ENCODE measurements around the gene WFIKKN2. TPM values are rescaled to one million over a fixed set of nuclear protein-coding genes. Genes with fewer than 3 reads are reported as not detected.
A peak's percentile ranks its signal among the peaks of the same experiment; 100 is the strongest.

The WFIKKN2 gene
- total and polyA plus RNA-seq, 2 of the 4 experiments (the other 2 are of a cell fraction), result 0.02 TPM; not detected in 1

GRCh38 chr17:50834429-50835300 is 721 bp upstream of the WFIKKN2 start:
- dilution Hi-C loops (cut with HindIII; ENCODE audit: low sequenced_read_pairs, unreplicated experiment), result no loop called here
- WGBS, 2 experiments (ENCODE audit: extremely low coverage in 2 of 2, insufficient read length in 1 of 2), result 60% methylated on average over 2 of the region's 38 CpGs; no CpG with 5 or more reads in 1 of the 2 experiments
- TF ChIP-seq RCOR1 (IDR thresholded peaks at IDR 0.05; ENCODE audit: insufficient replicate concordance, low read length), result no peak
- TF ChIP-seq RFX5 (IDR thresholded peaks at IDR 0.05; ENCODE audit: low read depth, low read length), result no peak
- TF ChIP-seq CEBPB (IDR thresholded peaks at IDR 0.05; ENCODE audit: low read depth, low read length), result no peak
- 0 out of 2 replicates have a peak, but pooled peaks have one; percentile 15 for TF ChIP-seq MAZ (IDR thresholded peaks at IDR 0.05; ENCODE audit: borderline replicate concordance, low read depth, low read length)
- no peak for TF ChIP-seq MXI1 (IDR thresholded peaks at IDR 0.05; ENCODE audit: borderline replicate concordance, low read depth, low read length)
- TF ChIP-seq BHLHE40 (IDR thresholded peaks at IDR 0.05; ENCODE audit: low read depth, low read length), result 0 out of 2 replicates have a peak, but pooled peaks have one; percentile 39
- TF ChIP-seq CTCF (conservative IDR thresholded peaks at IDR 0.05; ENCODE audit: low read depth, low read length), result no peak
- no peak for TF ChIP-seq RAD21 (IDR thresholded peaks at IDR 0.05; ENCODE audit: low read length)
- intact Hi-C loops (cut with micrococcal nuclease), result no loop called here
- POLR2A ChIA-PET (ENCODE audit: unreplicated experiment), result no interaction called here
- peaks cover 4% of the 10 kb centered on the region; the same call in 1 of the 2 replicates for H3K4me1 ChIP-seq (ENCODE audit: control insufficient read depth, insufficient read depth, low read length)
- CTCF ChIA-PET, result interaction anchor here (0.7 kb wide), 1 partner anchor 52 kb away, joined by 3 read pairs; no protein-coding TSS in a partner anchor
- BruUV-seq (replicated peaks), result no TSS peak
- H4K20me1 ChIP-seq (ENCODE audit: insufficient read depth, low read length), result no peaks in the 10 kb centered on the region; the same call in 1 of the 2 replicates
- H2BK20ac ChIP-seq (ENCODE audit: low read depth, low read length), result no peak overlapping the region
- no peak overlapping the region for H2BK5ac ChIP-seq (ENCODE audit: low read depth, low read length, poor library complexity, severe bottlenecking)
- H2BK120ac ChIP-seq (ENCODE audit: low read depth, low read length), result peak overlapping the region; percentile 65; the same call in 1 of the 2 replicates
- H3K4ac ChIP-seq (ENCODE audit: low read depth, low read length), result peak overlapping the region; percentile 30
- in situ Hi-C loops (cut with MboI; ENCODE audit: low sequenced_read_pairs), result no loop called here
- peaks cover 7% of the 10 kb centered on the region; the same call in 1 of the 2 replicates for H3K27me3 ChIP-seq (ENCODE audit: control insufficient read depth, insufficient read depth, low read length)
- H3K9me3 ChIP-seq (ENCODE audit: control insufficient read depth, insufficient read depth, low read length), result no peaks in the 10 kb centered on the region
- no peak overlapping the region for H4K91ac ChIP-seq (ENCODE audit: insufficient read depth, low read depth, low read length)
- no peak overlapping the region for H3K9ac ChIP-seq (ENCODE audit: low read depth, low read length)
- peak overlapping the region in 1 of 2 experiments; percentile 42; a peak in 1 of 4 replicates for H4K8ac ChIP-seq (ENCODE audit: low read depth in 2 of 2, low read length in 2 of 2)
- H3K4me2 ChIP-seq (ENCODE audit: low read depth, low read length), result peak overlapping the region; percentile 11; the same call in 1 of the 2 replicates
- H2AK9ac ChIP-seq (replicated peaks; ENCODE audit: low read depth, low read length, poor library complexity), result peak overlapping the region; percentile 66
- H3K36me3 ChIP-seq (ENCODE audit: control insufficient read depth, insufficient read depth, low read length), result no peaks in the 10 kb centered on the region
- no peak overlapping the region for H2BK15ac ChIP-seq (ENCODE audit: low read depth, low read length)
- no peak overlapping the region for H3K4me3 ChIP-seq (ENCODE audit: insufficient read depth, low read depth, low read length)
- no peak overlapping the region for H3K56ac ChIP-seq (ENCODE audit: extremely low read depth, insufficient read depth, low read length)
- peak overlapping the region; percentile 36; the same call in 1 of the 2 replicates for H2AK5ac ChIP-seq (ENCODE audit: low read depth, low read length)
- H3K79me1 ChIP-seq (ENCODE audit: low read depth in 1 of 2, low read length in 2 of 2), result no peaks in the 10 kb centered on the region
- ATAC-seq (ENCODE audit: low read depth), result peak; percentile 78
- H3K14ac ChIP-seq (replicated peaks; ENCODE audit: low read depth, low read length), result peak overlapping the region; percentile 55; the same call in 1 of the 2 replicates
- peak; percentile 39 for DNase-seq
- H3K27ac ChIP-seq (ENCODE audit: insufficient read depth, low read length), result no peak overlapping the region
- peak overlapping the region; percentile 88 for H2AFZ ChIP-seq (replicated peaks; ENCODE audit: low read length, poor library complexity)
- H4K5ac ChIP-seq (ENCODE audit: low read depth, low read length), result no peak overlapping the region
- H3K23ac ChIP-seq (ENCODE audit: low read depth, low read length), result no peak overlapping the region
- no peaks in the 10 kb centered on the region for H3K9me1 ChIP-seq (ENCODE audit: insufficient read depth, low read length)
- H3K18ac ChIP-seq (ENCODE audit: low read depth, low read length), result no peak overlapping the region

Data from IMR-90 (cell line).